K562 (cell line): Measurements from ENCODE around the gene ALCAM. TPM values are rescaled to one million over a fixed set of nuclear protein-coding genes. Genes with fewer than 3 reads are reported as not detected.

Source experiments
- ATAC-seq: fragments of 200-7000 bp; cut with Tn5 transposase; 3 replicates; pipeline ENCODE4 v1.9.1; 2020; ENCODE audit warnings: moderate library complexity
- BruUV-seq: library from RNA; stranded (reverse); fragments of 400-500 nt; replicated peaks from 2 replicates; lab custom pipeline; 2021; lab: Mats Ljungman, UMichigan
- CTCF ChIA-PET: fragments of 300-600 bp; formaldehyde crosslinking; extraction: SDS; loops from one replicate; lab custom pipeline; 2021; ENCODE audit warnings: low intra/inter-chr PET ratio; lab: Yijun Ruan, JAX
- POLR2A ChIA-PET: fragments of 300-600, 350-650 bp; sonication (Branson Sonifier 250); formaldehyde crosslinking; extraction: SDS; loops from one replicate; lab custom pipeline; 2021; ENCODE audit warnings: antibody characterized with exemption, inconsistent platforms; lab: Yijun Ruan, JAX
- DNase-seq, 4 experiments: peaks; one replicate each; pipeline versions ENCODE4 v3.0.0 to v3.0.0-alpha.2; 2011 to 2018; ENCODE audit warnings: low spot score in 3 of 4, mixed read lengths in 3 of 4; ENCODE audit errors: extremely low read depth in 1 of 4
- FAIRE-seq: peaks from 2 replicates; lab custom pipeline; 2011; peaks lifted over from hg19 to GRCh38; lab: Jason Lieb, UNC
- H2AFZ ChIP-seq: 2 replicates; pipeline ENCODE4 v1.6.0; 2011; ENCODE audit warnings: low read depth, low read length, control low read depth, inconsistent platforms
- H3K27ac ChIP-seq: fragments of 200-600 bp; 3 replicates; pipeline ENCODE4 v1.8.0; 2011; ENCODE audit warnings: low read depth, mild to moderate bottlenecking, control low read depth, inconsistent platforms, low read length, moderate library complexity, mixed read lengths; ENCODE audit errors: extremely low read depth
- H3K27me3 ChIP-seq, 2 experiments: fragments of 300-600 bp in 1 of 2; 2 replicates in 1 of 2; 3 replicates in 1 of 2; pipeline versions ENCODE4 v1.6.0 to v1.8.0; 2011; ENCODE audit warnings: inconsistent platforms in 2 of 2, low read length in 2 of 2, mild to moderate bottlenecking in 1 of 2, mixed read lengths in 1 of 2, moderate library complexity in 1 of 2; ENCODE audit not compliant: control insufficient read depth in 2 of 2, insufficient read depth in 2 of 2
- H3K36me3 ChIP-seq: fragments of 300-600 bp; 3 replicates; pipeline ENCODE4 v1.8.0; 2011; ENCODE audit warnings: mild to moderate bottlenecking, low read length, inconsistent platforms; ENCODE audit not compliant: control insufficient read depth, insufficient read depth
- H3K4me1 ChIP-seq, 2 experiments: fragments of 200-600 bp in 1 of 2; replicated peaks in 1 of 2; 2 replicates in 1 of 2; 3 replicates in 1 of 2; pipeline versions ENCODE4 v1.5.1 to v1.8.0; 2011; ENCODE audit warnings: inconsistent platforms in 2 of 2, low read length in 2 of 2, mild to moderate bottlenecking in 1 of 2, mixed read lengths in 1 of 2, moderate library complexity in 1 of 2; ENCODE audit not compliant: control insufficient read depth in 2 of 2, insufficient read depth in 2 of 2
- H3K4me2 ChIP-seq: 2 replicates; pipeline ENCODE4 v1.6.1; 2011; ENCODE audit warnings: low read length, control low read depth, inconsistent platforms, mixed read lengths; ENCODE audit not compliant: insufficient read depth
- H3K4me3 ChIP-seq: fragments of 200-600 bp; sonication (generic), shearing (Covaris generic); 2 replicates; pipeline ENCODE4 v1.5.1; 2016; ENCODE audit warnings: control low read depth, inconsistent platforms
- H3K79me2 ChIP-seq: fragments of 200-600 bp; 3 replicates; pipeline ENCODE4 v1.8.0; 2011; ENCODE audit warnings: low read length, inconsistent platforms; ENCODE audit not compliant: control insufficient read depth, insufficient read depth
- H3K9ac ChIP-seq, 2 experiments: 2 replicates each; pipeline versions ENCODE4 v1.6.0 to v1.6.1; 2011; ENCODE audit warnings: low read depth in 2 of 2, low read length in 2 of 2, control low read depth in 1 of 2, inconsistent platforms in 1 of 2, mild to moderate bottlenecking in 1 of 2, mixed read lengths in 1 of 2; ENCODE audit not compliant: insufficient read depth in 1 of 2
- H3K9me1 ChIP-seq: one replicate; pipeline ENCODE4 v1.6.0; 2011; ENCODE audit warnings: inconsistent platforms, mild to moderate bottlenecking, low read length, moderate library complexity; ENCODE audit not compliant: control insufficient read depth, insufficient read depth
- H3K9me3 ChIP-seq: replicated peaks from 2 replicates; pipeline ENCODE4 v1.5.1; 2011; ENCODE audit warnings: low read depth, low read length, inconsistent platforms; ENCODE audit not compliant: control insufficient read depth, insufficient read depth
- H4K20me1 ChIP-seq: replicated peaks from 2 replicates; pipeline ENCODE4 v1.6.1; 2011; ENCODE audit warnings: low read length, inconsistent platforms, mixed read lengths; ENCODE audit not compliant: control insufficient read depth, insufficient read depth
- CBFA2T2 ChIP-seq: fragments of 450-650 bp; conservative IDR thresholded peaks from 2 replicates; pipeline ENCODE4 v1.6.1; 2017; ENCODE audit warnings: mild to moderate bottlenecking
- CBFA2T3 ChIP-seq: fragments of 450-650 bp; IDR thresholded peaks from 2 replicates; pipeline ENCODE4 v1.6.1; 2017
- EWSR1 ChIP-seq: fragments of 450-650 bp; IDR thresholded peaks from 2 replicates; pipeline ENCODE4 v1.6.1; 2018; ENCODE audit warnings: borderline replicate concordance, mild to moderate bottlenecking, low read depth, moderate library complexity; ENCODE audit not compliant: partially characterized antibody
- ID3 ChIP-seq, 2 experiments: fragments of 250-450 bp in 1 of 2; fragments of 450-650 bp in 1 of 2; sonication (Bioruptor Pico) in 1 of 2; IDR thresholded peaks; 2 replicates each; pipeline versions ENCODE4 v1.6.1 to v1.8.0; 2016 to 2021; ENCODE audit warnings: mild to moderate bottlenecking in 2 of 2, moderate library complexity in 2 of 2, missing compliant biosample characterization in 1 of 2, missing genetic modification characterization in 1 of 2
- JUNB ChIP-seq: fragments of 450-650 bp; formaldehyde crosslinking; conservative IDR thresholded peaks from 2 replicates; pipeline ENCODE4 v1.4.0; 2020; ENCODE audit warnings: mild to moderate bottlenecking
- KDM4B ChIP-seq, 2 experiments: fragments of 450-650 bp in 1 of 2; sonication (generic) in 1 of 2; IDR thresholded peaks; 2 replicates each; pipeline ENCODE4 v1.6.1; 2016 to 2017; ENCODE audit warnings: borderline replicate concordance in 2 of 2, antibody characterized with exemption in 1 of 2, low read depth in 1 of 2, mild to moderate bottlenecking in 1 of 2
- KLF13 ChIP-seq: fragments of 450-650 bp; IDR thresholded peaks from 2 replicates; pipeline ENCODE4 v1.6.1; 2016; ENCODE audit warnings: missing genetic modification characterization, low read depth, mild to moderate bottlenecking, missing compliant biosample characterization, moderate library complexity, borderline replicate concordance
- LCOR ChIP-seq: sonication (generic); formaldehyde crosslinking; IDR thresholded peaks from 2 replicates; pipeline ENCODE4 v1.8.0; 2022; ENCODE audit warnings: mild to moderate bottlenecking, missing genetic modification reagents
- NONO ChIP-seq, 2 experiments: fragments of 200-400 bp in 1 of 2; fragments of 450-650 bp in 1 of 2; formaldehyde crosslinking in 1 of 2; IDR thresholded peaks; 2 replicates each; pipeline ENCODE4 v1.6.1; 2017; ENCODE audit warnings: low read depth in 2 of 2, mild to moderate bottlenecking in 2 of 2, moderate library complexity in 2 of 2, low read length in 1 of 2
- PHF8 ChIP-seq: fragments of 200-600 bp; sonication (generic); IDR thresholded peaks from 2 replicates; pipeline ENCODE4 v1.6.1; 2012; ENCODE audit warnings: mixed run types, mild to moderate bottlenecking, inconsistent platforms, low read length, moderate library complexity, borderline replicate concordance
- SP1 ChIP-seq: sonication (generic); formaldehyde crosslinking; IDR thresholded peaks from 2 replicates; pipeline ENCODE4 v1.8.1; 2022; ENCODE audit warnings: mild to moderate bottlenecking, missing genetic modification reagents
- ZNF12 ChIP-seq: sonication (generic); formaldehyde crosslinking; IDR thresholded peaks from 2 replicates; pipeline ENCODE4 v1.4.0; 2020; ENCODE audit warnings: mild to moderate bottlenecking, missing genetic modification reagents
- ZNF121 ChIP-seq: sonication (generic); formaldehyde crosslinking; conservative IDR thresholded peaks from 2 replicates; pipeline ENCODE4 v1.8.0; 2022; ENCODE audit warnings: missing genetic modification reagents
- ZNF224 ChIP-seq: sonication (generic); formaldehyde crosslinking; IDR thresholded peaks from 2 replicates; pipeline ENCODE4 v1.8.0; 2022; ENCODE audit warnings: mild to moderate bottlenecking, missing genetic modification reagents
- ZNF507 ChIP-seq: conservative IDR thresholded peaks from 2 replicates; pipeline ENCODE4 v1.6.1; 2017; ENCODE audit warnings: missing genetic modification characterization, missing compliant biosample characterization
- ZNF707 ChIP-seq: fragments of 250-450 bp; sonication (Bioruptor Pico); conservative IDR thresholded peaks from 2 replicates; pipeline ENCODE4 v1.8.0; 2022; ENCODE audit warnings: inconsistent platforms, mild to moderate bottlenecking, moderate library complexity
- whole genome bisulfite sequencing: fragments of 100-300 bp; shearing (Covaris generic); methylation state at CpG from one replicate; pipeline ENCODE4 v1.1.6; 2016; ENCODE audit warnings: low coverage, mixed read lengths; ENCODE audit not compliant: insufficient coverage; ENCODE audit errors: missing lambda C conversion rate; 5-methylcytosine and 5-hydroxymethylcytosine counted together
- in situ Hi-C: fragments of 300-500 bp; cut with MboI; formaldehyde crosslinking; loops from 4 replicates; pipeline ENCODE4 v1.15.0; 2018; ENCODE audit warnings: inconsistent platforms, mixed read lengths
- intact Hi-C: fragments of 100-400 bp; cut with micrococcal nuclease; formaldehyde crosslinking; loops from 2 replicates; pipeline ENCODE4 v1.14.2; 2022
- polyA plus RNA-seq, 8 experiments: library from polyadenylated mRNA; depleted of rRNA in 4 of 8; stranded (reverse) in 5 of 8; unstranded in 3 of 8; fragments of >200 nt; fragmentation: Nextera tagmentation in 2 of 8; fragmentation: Illumina TruSeq in 1 of 8; extraction: Ambion mirVana in 2 of 8; extraction: Trizol in 1 of 8; gene quantifications; 2 replicates each; pipeline versions ENCODE4 v1.2.1 to v1.2.3, GENCODE V29; 2011 to 2014; ENCODE audit warnings: inconsistent platforms in 1 of 8, missing spikeins in 1 of 8
- total RNA-seq, 7 experiments: library from RNA; depleted of rRNA in 6 of 7; stranded (reverse); fragments of >200 nt in 6 of 7; fragmentation: Illumina TruSeq in 2 of 7; extraction: Trizol in 2 of 7; gene quantifications; 2 replicates each; pipeline versions ENCODE4 v1.2.1 to v1.2.3, GENCODE V29; 2011 to 2021; ENCODE audit warnings: low replicate concordance in 1 of 7
- TF ChIP-seq, protein P1 (sequence below): sonication (generic); formaldehyde crosslinking; IDR thresholded peaks from 2 replicates; pipeline ENCODE4 v1.8.0; 2022; ENCODE audit warnings: mild to moderate bottlenecking, missing genetic modification reagents
- TF ChIP-seq, protein P2 (sequence below): IDR thresholded peaks from 3 replicates; pipeline ENCODE4 v1.6.1; 2011; ENCODE audit warnings: borderline replicate concordance, mild to moderate bottlenecking, moderate library complexity; ENCODE audit not compliant: insufficient read length; ENCODE audit errors: extremely low read depth

Gene ALCAM
- total and polyA plus RNA-seq, 9 of the 15 experiments (the other 6 are each of a cell fraction or from before 2014, with no cell fraction given) = 0.03 to 0.98 (median 0.14) TPM; not detected in 1

- no peak overlapping the region for H2AFZ ChIP-seq
- H3K36me3 ChIP-seq = no peaks in the 10 kb centered on the region
- FAIRE-seq = no peak
- H3K9ac ChIP-seq = no peak overlapping the region
- H3K9me3 ChIP-seq = no peaks in the 10 kb centered on the region
- no peaks in the 10 kb centered on the region; a peak in 1 of 5 replicates for H3K4me1 ChIP-seq
- no peak for ATAC-seq
- CTCF ChIA-PET = no interaction called here
- H4K20me1 ChIP-seq = no peaks in the 10 kb centered on the region
- in situ Hi-C loops (no loop called here), intact Hi-C loops (no loop called here)
- no peak overlapping the region for H3K4me2 ChIP-seq
- no peak for DNase-seq
- H3K9me1 ChIP-seq = no peaks in the 10 kb centered on the region
- H3K27me3 ChIP-seq = no peaks in the 10 kb centered on the region
- H3K27ac ChIP-seq = no peak overlapping the region
- POLR2A ChIA-PET = no interaction called here
- H3K4me3 ChIP-seq = no peak overlapping the region
- TF ChIP-seq ZNF121 (CRISPR knock-in tag) (no peak), SP1 (CRISPR knock-in tag) (no peak), CBFA2T2 (0 out of 2 replicates have a peak, but pooled peaks have one; percentile 9), KLF13 (tag) (no peak), ZNF707 (CRISPR knock-in tag) (no peak), CBFA2T3 (0 out of 2 replicates have a peak, but pooled peaks have one; percentile 6), PHF8 (no peak), JUNB (CRISPR knock-in tag) (no peak), EWSR1 (no peak), NONO (IDR thresholded peaks at IDR 0.05; ENCODE audit: low read depth in 2 of 2, low read length in 1 of 2) (no peak), ID3 (CRISPR knock-in tag; IDR thresholded peaks at IDR 0.05) (no peak), ID3 (tag; IDR thresholded peaks at IDR 0.05) (no peak), KDM4B (IDR thresholded peaks at IDR 0.05; ENCODE audit: borderline replicate concordance in 2 of 2, low read depth in 1 of 2) (no peak), ZNF224 (CRISPR knock-in tag) (no peak), ZNF12 (CRISPR knock-in tag) (no peak), ZNF507 (tag) (no peak), LCOR (no peak)
- TF ChIP-seq, protein P1, sequence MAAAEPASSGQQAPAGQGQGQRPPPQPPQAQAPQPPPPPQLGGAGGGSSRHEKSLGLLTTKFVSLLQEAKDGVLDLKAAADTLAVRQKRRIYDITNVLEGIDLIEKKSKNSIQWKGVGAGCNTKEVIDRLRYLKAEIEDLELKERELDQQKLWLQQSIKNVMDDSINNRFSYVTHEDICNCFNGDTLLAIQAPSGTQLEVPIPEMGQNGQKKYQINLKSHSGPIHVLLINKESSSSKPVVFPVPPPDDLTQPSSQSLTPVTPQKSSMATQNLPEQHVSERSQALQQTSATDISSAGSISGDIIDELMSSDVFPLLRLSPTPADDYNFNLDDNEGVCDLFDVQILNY (CRISPR knock-in tag) = no peak
- TF ChIP-seq, protein P2, sequence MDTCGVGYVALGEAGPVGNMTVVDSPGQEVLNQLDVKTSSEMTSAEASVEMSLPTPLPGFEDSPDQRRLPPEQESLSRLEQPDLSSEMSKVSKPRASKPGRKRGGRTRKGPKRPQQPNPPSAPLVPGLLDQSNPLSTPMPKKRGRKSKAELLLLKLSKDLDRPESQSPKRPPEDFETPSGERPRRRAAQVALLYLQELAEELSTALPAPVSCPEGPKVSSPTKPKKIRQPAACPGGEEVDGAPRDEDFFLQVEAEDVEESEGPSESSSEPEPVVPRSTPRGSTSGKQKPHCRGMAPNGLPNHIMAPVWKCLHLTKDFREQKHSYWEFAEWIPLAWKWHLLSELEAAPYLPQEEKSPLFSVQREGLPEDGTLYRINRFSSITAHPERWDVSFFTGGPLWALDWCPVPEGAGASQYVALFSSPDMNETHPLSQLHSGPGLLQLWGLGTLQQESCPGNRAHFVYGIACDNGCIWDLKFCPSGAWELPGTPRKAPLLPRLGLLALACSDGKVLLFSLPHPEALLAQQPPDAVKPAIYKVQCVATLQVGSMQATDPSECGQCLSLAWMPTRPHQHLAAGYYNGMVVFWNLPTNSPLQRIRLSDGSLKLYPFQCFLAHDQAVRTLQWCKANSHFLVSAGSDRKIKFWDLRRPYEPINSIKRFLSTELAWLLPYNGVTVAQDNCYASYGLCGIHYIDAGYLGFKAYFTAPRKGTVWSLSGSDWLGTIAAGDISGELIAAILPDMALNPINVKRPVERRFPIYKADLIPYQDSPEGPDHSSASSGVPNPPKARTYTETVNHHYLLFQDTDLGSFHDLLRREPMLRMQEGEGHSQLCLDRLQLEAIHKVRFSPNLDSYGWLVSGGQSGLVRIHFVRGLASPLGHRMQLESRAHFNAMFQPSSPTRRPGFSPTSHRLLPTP = no peak
- H3K79me2 ChIP-seq = no peaks in the 10 kb centered on the region
- no TSS peak for BruUV-seq
- WGBS = 0% methylated on average over 3 of the region's 3 CpGs
These were observed 217.5 kb downstream of the ALCAM start for GRCh38 chr3:105584003-105584790.
